Activated CD4-positive, alpha-beta T cell treated with anti-CD3 and anti-CD28 coated beads, Interleukin-2, amount 10 ng/mL, durations not matched to agents 7 days and 5 days (primary cell): Measurements from ENCODE around the gene RETREG1. TPM values are rescaled to one million over a fixed set of nuclear protein-coding genes. Genes with fewer than 3 reads are reported as not detected.

ENCODE experiments used
- CTCF ChIA-PET: fragments of 350-600 bp; sonication (Branson Sonifier 250); formaldehyde crosslinking; loops from one replicate; lab custom pipeline; 2021; ENCODE audit warnings: antibody characterized with exemption; lab: Charles Lee
- POLR2A ChIA-PET: fragments of 350-600 bp; sonication (Branson Sonifier 250); formaldehyde crosslinking; loops from one replicate; lab custom pipeline; 2021; ENCODE audit warnings: antibody characterized with exemption; lab: Charles Lee
- DNase-seq: peaks from one replicate; pipeline ENCODE4 v3.0.0-alpha.2; 2020
- H3K27ac Mint-ChIP-seq: one replicate; pipeline ENCODE4 v1.8.0; 2021; ENCODE audit warnings: mild to moderate bottlenecking, moderate library complexity, mixed read lengths
- H3K27me3 Mint-ChIP-seq: one replicate; pipeline ENCODE4 v1.8.0; 2021; ENCODE audit warnings: mixed read lengths
- H3K36me3 Mint-ChIP-seq: one replicate; pipeline ENCODE4 v1.8.0; 2021; ENCODE audit warnings: low read depth, mixed read lengths
- H3K4me1 Mint-ChIP-seq: one replicate; pipeline ENCODE4 v1.8.0; 2021; ENCODE audit warnings: mixed read lengths
- H3K4me3 Mint-ChIP-seq: one replicate; pipeline ENCODE4 v1.8.0; 2021; ENCODE audit warnings: mild to moderate bottlenecking, moderate library complexity, mixed read lengths
- H3K9me3 Mint-ChIP-seq: one replicate; pipeline ENCODE4 v1.8.0; 2021; ENCODE audit warnings: mixed read lengths
- total RNA-seq, 2 experiments: library from RNA; stranded (reverse); gene quantifications; one replicate each; pipeline ENCODE4 v1.2.3, GENCODE V29; 2021

Gene RETREG1
- total RNA-seq, 2 experiments from 2014 or later = 48.4 to 50.5 TPM

- Mint-ChIP-seq H3K36me3 (no peaks in the 10 kb centered on the region), H3K4me1 (no peaks in the 10 kb centered on the region), H3K9me3 (no peaks in the 10 kb centered on the region), H3K4me3 (no peak overlapping the region), H3K27ac (no peak overlapping the region), H3K27me3 (peaks cover 3% of the 10 kb centered on the region)
- ChIA-PET CTCF (interaction anchor here (1.1 kb wide), 1 partner anchor 22 kb away, joined by 3 read pairs; no protein-coding TSS in a partner anchor), POLR2A (no interaction called here)
- no peak for DNase-seq
Measured at GRCh38 chr5:16427587-16427986, 189.2 kb downstream of the RETREG1 start.

Other genes starting within 250 kb of the RETREG1 start
- gene ZNF622, start 151.2 kb downstream of the RETREG1 start, total RNA-seq = 10 to 100 TPM; 28.7 to 30.9 TPM